BLaER1 treated with 17β-estradiol and CSF1 and Interleukin-3, amounts not matched to agents 10 nM and 100 nM (cell line): Measurements from ENCODE around the gene LARP1.
"Not testable (repeated sequence)": the region's sequence is repeated elsewhere in the genome, so short reads cannot be mapped to it uniquely, and the experiment has no call there.

Experiments
- H3K27ac ChIP-seq, 11 experiments: shearing (Covaris generic); formaldehyde crosslinking; 2 replicates each; pipeline ENCODE4 v1.8.1; 2022
- H3K27me3 ChIP-seq, 11 experiments: shearing (Covaris generic); formaldehyde crosslinking; 2 replicates each; pipeline ENCODE4 v1.8.1; 2022
- H3K36me3 ChIP-seq, 11 experiments: shearing (Covaris generic); formaldehyde crosslinking; 2 replicates each; pipeline ENCODE4 v1.8.1; 2022
- H3K4me1 ChIP-seq, 10 experiments: shearing (Covaris generic); formaldehyde crosslinking; 2 replicates each; pipeline ENCODE4 v1.8.1; 2022
- H3K4me2 ChIP-seq, 11 experiments: shearing (Covaris generic); formaldehyde crosslinking; 2 replicates each; pipeline ENCODE4 v1.8.1; 2022
- H3K4me3 ChIP-seq, 10 experiments: shearing (Covaris generic); formaldehyde crosslinking; 2 replicates each; pipeline ENCODE4 v1.8.1; 2022
- H3K9ac ChIP-seq, 11 experiments: shearing (Covaris generic); formaldehyde crosslinking; 2 replicates each; pipeline ENCODE4 v1.8.1; 2022
- H3K9me3 ChIP-seq, 11 experiments: shearing (Covaris generic); formaldehyde crosslinking; replicated peaks in 1 of 11; 2 replicates each; pipeline ENCODE4 v1.8.1; 2022
- H4K20me1 ChIP-seq, 11 experiments: shearing (Covaris generic); formaldehyde crosslinking; 2 replicates each; pipeline ENCODE4 v1.8.1; 2022
- Cebpa-rat ChIP-seq, 11 experiments: shearing (Covaris generic); IDR thresholded peaks; 2 replicates each; pipeline ENCODE4 v1.8.1; 2022

LARP1 gene

GRCh38 chr5:154816891-154817492 is 61.8 kb downstream of the LARP1 start:
- H3K4me2 ChIP-seq, result no peak overlapping the region
- H3K9me3 ChIP-seq, result no peaks in the 10 kb centered on the region
- H3K9ac ChIP-seq, result no peak overlapping the region
- peaks cover 16 to 29% (median 19%) of the 10 kb centered on the region in 10 experiments for H3K4me1 ChIP-seq
- peaks cover 40 to 95% (median 73%) of the 10 kb centered on the region in 11 experiments; a peak in 21 of 22 replicates for H4K20me1 ChIP-seq
- H3K27ac ChIP-seq, result no peak overlapping the region
- no peak overlapping the region for H3K4me3 ChIP-seq
- no peaks in the 10 kb centered on the region for H3K27me3 ChIP-seq
- TF ChIP-seq Cebpa-rat (IDR thresholded peaks at IDR 0.05), result no peak
- peaks cover 86 to 99% (median 89%) of the 10 kb centered on the region in 11 experiments for H3K36me3 ChIP-seq

- H3K27me3 ChIP-seq, result no peaks in the 10 kb centered on the region
- peaks cover 84 to 100% (median 88%) of the 10 kb centered on the region in 11 experiments for H3K36me3 ChIP-seq
- TF ChIP-seq Cebpa-rat (IDR thresholded peaks at IDR 0.05), result no peak
These were observed 62.6 kb downstream of the LARP1 start for GRCh38 chr5:154817815-154818214.

DNA sequence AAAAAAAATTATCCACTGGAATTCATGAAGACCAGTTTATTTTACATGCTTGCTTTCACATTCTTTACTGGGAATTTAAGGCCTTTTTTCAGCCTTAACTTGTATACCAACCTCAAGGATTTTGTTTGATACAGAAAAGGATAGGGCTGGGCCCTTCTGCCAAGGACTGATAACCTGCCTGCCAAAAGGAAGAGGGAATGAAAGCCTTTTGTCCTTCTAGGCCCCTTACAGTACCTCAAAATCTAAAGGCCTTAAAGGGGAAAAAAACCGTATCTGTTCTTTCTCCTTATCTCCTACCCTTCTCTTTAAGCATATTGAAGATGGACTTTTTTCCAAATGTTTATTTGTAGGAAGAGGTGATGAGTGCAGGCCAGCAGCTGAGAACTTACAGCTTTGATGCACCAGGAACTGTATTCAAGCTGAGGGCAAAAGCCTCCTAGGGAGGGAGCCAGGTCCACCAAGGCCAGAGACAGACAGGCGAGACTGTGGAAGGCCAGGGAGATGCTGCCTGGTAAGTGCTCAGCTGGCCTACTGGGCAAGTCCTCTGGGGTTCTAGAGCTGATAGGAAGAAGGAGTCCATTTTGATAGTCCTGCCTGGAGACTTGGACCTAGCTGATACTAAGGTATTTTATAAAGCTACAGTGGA is 63.4 kb downstream of the LARP1 start:
- Histone ChIP-seq H3K27me3 (no peaks in the 10 kb centered on the region), H3K4me1 (peaks cover 5 to 23% (median 5%) of the 10 kb centered on the region in 10 experiments), H3K27ac (no peak overlapping the region), H3K9ac (no peak overlapping the region), H3K4me3 (no peak overlapping the region), H3K36me3 (peaks cover 83 to 100% (median 88%) of the 10 kb centered on the region in 11 experiments), H4K20me1 (peaks cover 26 to 94% (median 75%) of the 10 kb centered on the region in 11 experiments; a peak in 19 of 22 replicates), H3K4me2 (no peak overlapping the region), H3K9me3 (no peaks in the 10 kb centered on the region)
- TF ChIP-seq Cebpa-rat (IDR thresholded peaks at IDR 0.05), result no peak

More at GRCh38 chr5:154817815-154818214, 62.6 kb downstream of the LARP1 start:
- Histone ChIP-seq H3K27ac (no peak overlapping the region), H4K20me1 (peaks cover 34 to 97% (median 75%) of the 10 kb centered on the region in 11 experiments; a peak in 20 of 22 replicates), H3K4me3 (no peak overlapping the region), H3K4me1 (peaks cover 12 to 30% (median 13%) of the 10 kb centered on the region in 10 experiments), H3K4me2 (no peak overlapping the region), H3K9ac (no peak overlapping the region), H3K9me3 (no peaks in the 10 kb centered on the region)

DNA sequence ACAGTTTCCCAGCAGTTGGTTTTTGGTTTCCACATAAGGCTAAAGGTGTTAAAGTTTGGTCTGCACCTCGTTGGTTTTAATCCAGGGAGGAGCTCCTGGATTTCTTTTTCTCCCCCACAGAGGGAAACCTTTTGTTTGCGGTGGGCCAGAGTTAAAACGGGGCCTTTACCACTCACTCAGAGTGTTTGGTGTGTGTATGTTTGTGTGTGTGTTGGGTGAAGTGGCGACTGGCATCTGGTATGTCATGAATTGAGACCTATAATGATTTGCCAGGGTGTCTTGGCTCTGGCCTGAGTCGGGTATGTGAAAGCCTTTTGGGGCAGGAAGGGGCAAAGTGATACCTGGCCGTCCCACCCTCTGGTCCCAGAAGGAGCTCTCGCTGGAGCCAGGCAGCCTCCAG is 64.4 kb downstream of the LARP1 start:
- H3K27ac ChIP-seq, result no peak overlapping the region
- peaks cover 82 to 100% (median 87%) of the 10 kb centered on the region in 11 experiments for H3K36me3 ChIP-seq
- no peak overlapping the region for H3K4me3 ChIP-seq
- no peak for TF ChIP-seq Cebpa-rat (IDR thresholded peaks at IDR 0.05)
- H3K4me1 ChIP-seq, result peaks cover 0 to 19% (median 0%) of the 10 kb centered on the region in 10 experiments; a peak in 6 of 20 replicates
- H3K27me3 ChIP-seq, result no peaks in the 10 kb centered on the region
- no peak overlapping the region for H3K4me2 ChIP-seq
- H3K9ac ChIP-seq, result no peak overlapping the region
- no peaks in the 10 kb centered on the region for H3K9me3 ChIP-seq
- peaks cover 16 to 84% (median 66%) of the 10 kb centered on the region in 11 experiments; a peak in 19 of 22 replicates for H4K20me1 ChIP-seq

- TF ChIP-seq Cebpa-rat (IDR thresholded peaks at IDR 0.05), result no peak
- H3K9ac ChIP-seq, result no peak overlapping the region
- no peaks in the 10 kb centered on the region for H3K9me3 ChIP-seq
- H3K27me3 ChIP-seq, result no peaks in the 10 kb centered on the region
- H3K36me3 ChIP-seq, result peaks cover 73 to 92% (median 79%) of the 10 kb centered on the region in 11 experiments
- H3K4me1 ChIP-seq, result peaks cover 0 to 19% (median 0%) of the 10 kb centered on the region in 10 experiments; a peak in 6 of 20 replicates
- no peak overlapping the region for H3K4me3 ChIP-seq
- peaks cover 10 to 76% (median 60%) of the 10 kb centered on the region in 11 experiments; a peak in 18 of 22 replicates for H4K20me1 ChIP-seq
- H3K27ac ChIP-seq, result no peak overlapping the region
- no peak overlapping the region for H3K4me2 ChIP-seq
These were observed 65.2 kb downstream of the LARP1 start for GRCh38 chr5:154820383-154820782.

DNA sequence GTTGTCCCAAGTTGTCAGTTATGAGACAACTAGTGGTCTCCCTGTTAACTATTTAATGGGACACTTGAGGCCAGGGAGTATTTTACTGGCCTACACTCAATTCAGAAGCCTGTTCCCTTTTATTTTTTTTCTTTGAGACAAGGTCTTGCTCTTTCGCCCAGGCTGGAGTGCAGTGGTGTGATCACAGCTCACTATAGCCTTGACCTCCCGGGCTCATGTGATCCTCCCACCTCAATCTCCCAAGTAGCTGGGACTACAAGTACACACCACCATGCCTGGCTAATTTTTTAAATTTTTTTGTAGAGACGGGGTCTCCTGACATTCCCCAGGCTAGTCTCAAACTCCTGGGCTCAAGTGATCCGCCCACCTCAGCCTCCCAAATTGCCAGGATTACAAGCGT is 67.7 kb downstream of the LARP1 start:
- not testable (repeated sequence) for H3K27me3 ChIP-seq, H3K27ac ChIP-seq, H3K9ac ChIP-seq, H3K4me3 ChIP-seq, H3K9me3 ChIP-seq
- Histone ChIP-seq H3K4me1 (peaks cover 0 to 19% (median 0%) of the 10 kb centered on the region in 10 experiments; a peak in 6 of 20 replicates), H3K36me3 (peaks cover 48 to 82% (median 54%) of the 10 kb centered on the region in 11 experiments), H3K4me2 (peak overlapping the region in 2 of 11 experiments; percentile 5 to 55; a peak in 2 of 22 replicates), H4K20me1 (peaks cover 0 to 52% (median 38%) of the 10 kb centered on the region in 11 experiments; a peak in 16 of 22 replicates)

DNA sequence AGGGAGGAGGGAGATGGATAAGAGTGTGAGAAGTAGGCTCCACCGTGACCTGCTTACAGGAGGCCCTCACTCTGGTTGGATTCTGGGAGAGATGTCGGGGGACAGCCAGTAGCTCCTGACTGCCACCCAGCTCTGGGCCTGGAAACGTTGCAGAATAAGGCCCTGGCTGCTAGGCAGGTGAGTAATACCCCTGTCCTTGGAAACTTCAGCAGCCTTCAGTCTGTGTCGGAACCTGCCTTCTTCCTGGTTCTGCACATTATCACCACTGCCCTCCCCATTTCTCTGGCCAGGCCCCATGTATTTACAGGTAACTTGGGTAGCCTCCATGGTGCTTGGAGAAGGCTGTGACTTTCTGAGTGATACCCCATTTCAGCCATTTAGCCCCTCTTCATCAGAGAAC is 68.4 kb downstream of the LARP1 start:
- Histone ChIP-seq H3K27me3 (no peaks in the 10 kb centered on the region), H3K9ac (no peak overlapping the region), H3K27ac (no peak overlapping the region), H3K4me3 (no peak overlapping the region), H3K4me2 (no peak overlapping the region), H4K20me1 (peaks cover 0 to 47% (median 32%) of the 10 kb centered on the region in 11 experiments; a peak in 16 of 22 replicates), H3K9me3 (no peaks in the 10 kb centered on the region), H3K36me3 (peaks cover 41 to 77% (median 51%) of the 10 kb centered on the region in 11 experiments), H3K4me1 (peaks cover 0 to 20% (median 0%) of the 10 kb centered on the region in 10 experiments; a peak in 7 of 20 replicates)
- no peak for TF ChIP-seq Cebpa-rat (IDR thresholded peaks at IDR 0.05)

GRCh38 chr5:154824070-154824469 is 68.9 kb downstream of the LARP1 start:
- TF ChIP-seq Cebpa-rat (IDR thresholded peaks at IDR 0.05), result no peak
- Histone ChIP-seq H4K20me1 (peaks cover 0 to 42% (median 29%) of the 10 kb centered on the region in 11 experiments; a peak in 15 of 22 replicates), H3K9ac (no peak overlapping the region), H3K4me2 (no peak overlapping the region), H3K36me3 (peaks cover 37 to 77% (median 46%) of the 10 kb centered on the region in 11 experiments), H3K9me3 (no peaks in the 10 kb centered on the region), H3K27ac (no peak overlapping the region), H3K4me1 (peaks cover 0 to 25% (median under 1%) of the 10 kb centered on the region in 10 experiments; a peak in 11 of 20 replicates), H3K4me3 (no peak overlapping the region), H3K27me3 (no peaks in the 10 kb centered on the region)

GRCh38 chr5:154829181-154829588 is 74.0 kb downstream of the LARP1 start:
- 0 out of 22 replicates have a peak, but pooled peaks cover 0 to 8% (median 0%) of the 10 kb centered on the region in 11 experiments for H4K20me1 ChIP-seq
- H3K27ac ChIP-seq, result no peak overlapping the region
- no peaks in the 10 kb centered on the region for H3K9me3 ChIP-seq
- H3K4me3 ChIP-seq, result no peak overlapping the region
- no peak overlapping the region for H3K9ac ChIP-seq
- H3K36me3 ChIP-seq, result peaks cover 6 to 61% (median 20%) of the 10 kb centered on the region in 11 experiments; a peak in 14 of 22 replicates
- H3K4me1 ChIP-seq, result peaks cover 2 to 30% (median 16%) of the 10 kb centered on the region in 10 experiments; a peak in 19 of 20 replicates
- no peaks in the 10 kb centered on the region for H3K27me3 ChIP-seq
- peak overlapping the region in 5 of 11 experiments; percentile 35 to 67 (median 59); a peak in 6 of 22 replicates for H3K4me2 ChIP-seq
- TF ChIP-seq Cebpa-rat (IDR thresholded peaks at IDR 0.05), result no peak
